GM23338 (cell line): ENCODE measurements around the gene SRPK2. TPM values are rescaled to one million over a fixed set of nuclear protein-coding genes. Genes with fewer than 3 reads are reported as not detected.
A peak's percentile ranks its signal among the peaks of the same experiment; 100 is the strongest.

Experiments used
- ATAC-seq: fragments of 200-7000 bp; cut with Tn5 transposase; 3 replicates; pipeline ENCODE4 v1.9.1; 2020
- DNase-seq: peaks from one replicate; pipeline ENCODE4 v3.0.0-alpha.2; 2015; ENCODE audit warnings: low spot score
- H2AFZ ChIP-seq: fragments of 200-600 bp; sonication (generic); 2 replicates; pipeline ENCODE4 v1.8.0; 2016; ENCODE audit warnings: antibody characterized with exemption, mild to moderate bottlenecking, moderate library complexity
- H3F3A ChIP-seq: fragments of 200-600 bp; sonication (generic); replicated peaks from 2 replicates; pipeline ENCODE4 v1.8.0; 2017; ENCODE audit warnings: antibody characterized with exemption, mixed run types, low read depth
- H3K27ac ChIP-seq: fragments of 200-600 bp; sonication (generic); 2 replicates; pipeline ENCODE4 v1.6.1; 2016; ENCODE audit warnings: low read depth
- H3K27me3 ChIP-seq: fragments of 200-600 bp; sonication (generic); 2 replicates; pipeline ENCODE4 v1.8.0; 2016; ENCODE audit warnings: mild to moderate bottlenecking, mixed run types, moderate library complexity; ENCODE audit not compliant: insufficient read depth
- H3K36me3 ChIP-seq: fragments of 200-600 bp; sonication (generic); 2 replicates; pipeline ENCODE4 v1.8.0; 2016; ENCODE audit warnings: mild to moderate bottlenecking; ENCODE audit not compliant: insufficient read depth
- H3K4me1 ChIP-seq: fragments of 200-600 bp; sonication (generic); 2 replicates; pipeline ENCODE4 v1.8.0; 2016; ENCODE audit warnings: mild to moderate bottlenecking, moderate library complexity; ENCODE audit not compliant: insufficient read depth
- H3K4me2 ChIP-seq: fragments of 200-600 bp; sonication (generic); 2 replicates; pipeline ENCODE4 v1.7.1; 2017; ENCODE audit warnings: mixed run types
- H3K4me3 ChIP-seq: fragments of 200-600 bp; sonication (generic); 2 replicates; pipeline ENCODE4 v1.6.1; 2016; ENCODE audit warnings: mixed run types
- H3K79me2 ChIP-seq: fragments of 200-600 bp; sonication (generic); replicated peaks from 2 replicates; pipeline ENCODE4 v1.8.0; 2017; ENCODE audit warnings: mild to moderate bottlenecking; ENCODE audit not compliant: insufficient read depth
- H3K9me2 ChIP-seq: fragments of 200-600 bp; sonication (generic); 2 replicates; pipeline ENCODE4 v1.8.0; 2017; ENCODE audit not compliant: insufficient read depth
- H4K20me1 ChIP-seq: fragments of 200-600 bp; sonication (generic); replicated peaks from 2 replicates; pipeline ENCODE4 v1.8.0; 2017; ENCODE audit warnings: mild to moderate bottlenecking; ENCODE audit not compliant: insufficient read depth
- H3K27ac Mint-ChIP-seq: 2 replicates; pipeline ENCODE4 v1.8.0; 2020; ENCODE audit warnings: inconsistent platforms, mild to moderate bottlenecking, moderate library complexity, mixed read lengths
- H3K27me3 Mint-ChIP-seq: 3 replicates; pipeline ENCODE4 v1.8.0; 2022; ENCODE audit warnings: low read depth, mild to moderate bottlenecking, moderate library complexity, mixed read lengths, inconsistent platforms; ENCODE audit not compliant: insufficient read depth, poor library complexity
- H3K36me3 Mint-ChIP-seq: 3 replicates; pipeline ENCODE4 v1.8.0; 2021; ENCODE audit warnings: low read depth, mild to moderate bottlenecking, inconsistent platforms, moderate library complexity, mixed read lengths
- H3K4me1 Mint-ChIP-seq: 3 replicates; pipeline ENCODE4 v1.8.0; 2020; ENCODE audit warnings: mild to moderate bottlenecking, inconsistent platforms, mixed read lengths
- H3K4me3 Mint-ChIP-seq: 3 replicates; pipeline ENCODE4 v1.8.0; 2021; ENCODE audit warnings: moderate library complexity, mild to moderate bottlenecking, inconsistent platforms, mixed read lengths
- H3K9me3 Mint-ChIP-seq: 3 replicates; pipeline ENCODE4 v1.8.0; 2020; ENCODE audit warnings: moderate library complexity, mild to moderate bottlenecking, inconsistent platforms, mixed read lengths
- CREB1 ChIP-seq: fragments of 250-450 bp; sonication (Bioruptor Pico); IDR thresholded peaks from 2 replicates; pipeline ENCODE4 v1.5.0; 2020; ENCODE audit warnings: low read depth, mild to moderate bottlenecking, moderate library complexity
- EZH2 ChIP-seq: fragments of 200-600 bp; sonication (generic); IDR thresholded peaks from one replicate; pipeline ENCODE4 v1.8.0; 2017; ENCODE audit warnings: antibody characterized with exemption, mild to moderate bottlenecking, low read depth; ENCODE audit not compliant: unreplicated experiment
- JUNB ChIP-seq: IDR thresholded peaks from one replicate; pipeline ENCODE4 v1.6.1; 2016; ENCODE audit warnings: antibody characterized with exemption; ENCODE audit not compliant: unreplicated experiment
- POLR2AphosphoS5 ChIP-seq: IDR thresholded peaks from 2 replicates; pipeline ENCODE4 v1.6.1; 2016; ENCODE audit warnings: antibody characterized with exemption, low read depth
- REST ChIP-seq: IDR thresholded peaks from one replicate; pipeline ENCODE4 v1.6.1; 2018; ENCODE audit warnings: antibody characterized with exemption; ENCODE audit not compliant: unreplicated experiment
- STAT1 ChIP-seq: IDR thresholded peaks from one replicate; pipeline ENCODE4 v1.6.1; 2016; ENCODE audit warnings: antibody characterized with exemption; ENCODE audit not compliant: unreplicated experiment
- ZNF114 ChIP-seq: fragments of 250-450 bp; sonication (Bioruptor Pico); IDR thresholded peaks from 2 replicates; pipeline ENCODE4 v1.5.0; 2020; ENCODE audit warnings: mild to moderate bottlenecking, moderate library complexity
- ZNF331 ChIP-seq: fragments of 250-450 bp; sonication (Bioruptor Pico); IDR thresholded peaks from 2 replicates; pipeline ENCODE4 v1.5.0; 2020; ENCODE audit warnings: low read depth, mild to moderate bottlenecking, moderate library complexity
- polyA plus RNA-seq: library from polyadenylated mRNA; unstranded; fragments of >200 nt; fragmentation: Nextera tagmentation; extraction: Ambion mirVana; gene quantifications from 2 replicates; pipeline ENCODE4 v1.2.1, GENCODE V29; 2016
- total RNA-seq: library from RNA; depleted of rRNA; stranded (reverse); fragments of >200 nt; shearing (Covaris generic); gene quantifications from 2 replicates; pipeline ENCODE4 v1.2.3, GENCODE V29; 2014
- TF ChIP-seq, protein P1 (sequence below), 2 experiments: fragments of 200-600 bp in 1 of 2; sonication (generic) in 1 of 2; conservative IDR thresholded peaks; 2 replicates each; pipeline versions ENCODE4 v1.5.1 to v1.6.1; 2016 to 2017; ENCODE audit warnings: antibody characterized with exemption in 2 of 2, low read depth in 2 of 2, mild to moderate bottlenecking in 2 of 2, moderate library complexity in 1 of 2
- TF ChIP-seq, protein P2 (sequence below): IDR thresholded peaks from 2 replicates; pipeline ENCODE4 v1.6.1; 2016; ENCODE audit warnings: antibody characterized with exemption

SRPK2 gene
- total and polyA plus RNA-seq, 2 experiments from 2014 or later: 66.3 to 91.5 TPM

DNA sequence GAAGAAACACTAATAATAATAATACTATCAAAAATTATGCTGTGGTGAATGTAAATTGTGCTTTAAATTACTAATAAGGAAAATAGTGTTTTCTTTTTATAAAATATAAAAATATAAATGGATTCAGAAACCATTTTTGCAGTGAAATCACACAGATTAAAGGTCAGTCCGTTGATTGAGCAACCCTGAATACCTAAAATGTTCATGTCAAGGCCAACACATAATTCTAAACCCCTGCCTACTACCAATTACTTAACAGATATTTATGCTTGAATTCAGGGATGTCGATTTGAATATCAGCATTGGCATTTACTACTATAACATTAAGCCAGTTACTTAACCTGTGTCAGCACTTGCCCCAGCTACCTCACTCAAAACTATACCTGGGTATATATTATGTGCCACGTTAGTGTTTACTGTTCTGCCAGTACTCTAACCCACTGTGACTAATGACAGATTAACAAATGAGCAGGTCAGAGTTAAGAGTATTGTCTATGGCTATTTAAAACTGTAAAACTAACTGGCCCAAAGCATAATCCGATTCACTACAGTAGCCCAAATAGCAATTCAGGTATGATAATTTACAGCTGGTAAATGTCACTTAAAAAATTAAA lies 209.7 kb downstream of the SRPK2 start:
- H3K27ac Mint-ChIP-seq: no peak overlapping the region
- H3K79me2 ChIP-seq: peaks cover 16% of the 10 kb centered on the region
- ATAC-seq (no peak), DNase-seq (no peak)
- H3K4me1 ChIP-seq: peaks cover 13% of the 10 kb centered on the region
- no peaks in the 10 kb centered on the region for H3F3A ChIP-seq
- H3K27me3 Mint-ChIP-seq: peaks cover 2% of the 10 kb centered on the region
- peaks cover 6% of the 10 kb centered on the region for H3K9me3 Mint-ChIP-seq
- H2AFZ ChIP-seq: no peak overlapping the region
- peaks cover 10% of the 10 kb centered on the region; the same call in 2 of the 3 replicates for H3K4me1 Mint-ChIP-seq
- H3K4me3 Mint-ChIP-seq: no peak overlapping the region
- H3K27ac ChIP-seq: no peak overlapping the region
- H3K27me3 ChIP-seq: no peaks in the 10 kb centered on the region
- H3K36me3 Mint-ChIP-seq: no peaks in the 10 kb centered on the region; the same call in 2 of the 3 replicates
- H3K36me3 ChIP-seq: no peaks in the 10 kb centered on the region
- TF ChIP-seq JUNB: no peak
- TF ChIP-seq POLR2AphosphoS5: no peak
- no peak for TF ChIP-seq ZNF331 (CRISPR knock-in tag)
- H3K9me2 ChIP-seq: no peaks in the 10 kb centered on the region
- no peak overlapping the region for H3K4me2 ChIP-seq
- H4K20me1 ChIP-seq: no peaks in the 10 kb centered on the region
- H3K4me3 ChIP-seq: no peak overlapping the region

DNA sequence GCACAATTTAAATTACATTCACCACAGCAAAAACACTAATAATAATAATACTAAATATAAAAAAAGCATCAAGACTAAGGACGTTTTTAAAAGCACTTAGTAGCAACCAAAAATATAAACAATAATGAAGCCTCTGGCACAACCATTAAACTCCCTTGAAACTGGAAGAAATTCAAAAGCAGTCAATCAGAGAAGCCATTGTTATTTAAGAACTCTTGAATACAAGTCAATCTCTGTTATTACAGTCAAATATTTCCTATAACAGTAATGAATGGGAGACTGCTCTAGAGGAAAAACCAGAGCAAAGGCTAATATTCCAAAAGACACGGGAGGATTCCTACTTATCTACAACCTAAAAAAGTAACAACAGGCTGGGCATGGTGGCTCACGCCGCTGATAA lies 210.5 kb downstream of the SRPK2 start:
- no peaks in the 10 kb centered on the region for H3K9me2 ChIP-seq
- no peaks in the 10 kb centered on the region for H3K27me3 ChIP-seq
- ATAC-seq (no peak), DNase-seq (no peak)
- peaks cover 13% of the 10 kb centered on the region for H3K4me1 ChIP-seq
- peaks cover 2% of the 10 kb centered on the region for H3K27me3 Mint-ChIP-seq
- no peaks in the 10 kb centered on the region for H3F3A ChIP-seq
- H3K36me3 ChIP-seq: no peaks in the 10 kb centered on the region
- peaks cover 10% of the 10 kb centered on the region; the same call in 2 of the 3 replicates for H3K4me1 Mint-ChIP-seq
- H3K79me2 ChIP-seq: peaks cover 24% of the 10 kb centered on the region
- H2AFZ ChIP-seq: no peak overlapping the region
- no peaks in the 10 kb centered on the region; the same call in 2 of the 3 replicates for H3K36me3 Mint-ChIP-seq
- H3K4me2 ChIP-seq: peak overlapping the region; percentile 6; the same call in 1 of the 2 replicates
- no peak overlapping the region for H3K4me3 Mint-ChIP-seq
- no peak overlapping the region for H3K4me3 ChIP-seq
- H3K27ac ChIP-seq: no peak overlapping the region
- no peak overlapping the region for H3K27ac Mint-ChIP-seq
- 0 out of 2 replicates have a peak, but pooled peaks cover 3% of the 10 kb centered on the region for H4K20me1 ChIP-seq
- H3K9me3 Mint-ChIP-seq: peaks cover 6% of the 10 kb centered on the region
- TF ChIP-seq REST: no peak
- TF ChIP-seq CREB1 (CRISPR knock-in tag): no peak
- TF ChIP-seq JUNB: no peak
- no peak for TF ChIP-seq STAT1
- TF ChIP-seq, protein P1, sequence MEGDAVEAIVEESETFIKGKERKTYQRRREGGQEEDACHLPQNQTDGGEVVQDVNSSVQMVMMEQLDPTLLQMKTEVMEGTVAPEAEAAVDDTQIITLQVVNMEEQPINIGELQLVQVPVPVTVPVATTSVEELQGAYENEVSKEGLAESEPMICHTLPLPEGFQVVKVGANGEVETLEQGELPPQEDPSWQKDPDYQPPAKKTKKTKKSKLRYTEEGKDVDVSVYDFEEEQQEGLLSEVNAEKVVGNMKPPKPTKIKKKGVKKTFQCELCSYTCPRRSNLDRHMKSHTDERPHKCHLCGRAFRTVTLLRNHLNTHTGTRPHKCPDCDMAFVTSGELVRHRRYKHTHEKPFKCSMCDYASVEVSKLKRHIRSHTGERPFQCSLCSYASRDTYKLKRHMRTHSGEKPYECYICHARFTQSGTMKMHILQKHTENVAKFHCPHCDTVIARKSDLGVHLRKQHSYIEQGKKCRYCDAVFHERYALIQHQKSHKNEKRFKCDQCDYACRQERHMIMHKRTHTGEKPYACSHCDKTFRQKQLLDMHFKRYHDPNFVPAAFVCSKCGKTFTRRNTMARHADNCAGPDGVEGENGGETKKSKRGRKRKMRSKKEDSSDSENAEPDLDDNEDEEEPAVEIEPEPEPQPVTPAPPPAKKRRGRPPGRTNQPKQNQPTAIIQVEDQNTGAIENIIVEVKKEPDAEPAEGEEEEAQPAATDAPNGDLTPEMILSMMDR (conservative IDR thresholded peaks at IDR 0.05; ENCODE audit: low read depth in 2 of 2): no peak
- TF ChIP-seq EZH2: no peak
- TF ChIP-seq, protein P2, sequence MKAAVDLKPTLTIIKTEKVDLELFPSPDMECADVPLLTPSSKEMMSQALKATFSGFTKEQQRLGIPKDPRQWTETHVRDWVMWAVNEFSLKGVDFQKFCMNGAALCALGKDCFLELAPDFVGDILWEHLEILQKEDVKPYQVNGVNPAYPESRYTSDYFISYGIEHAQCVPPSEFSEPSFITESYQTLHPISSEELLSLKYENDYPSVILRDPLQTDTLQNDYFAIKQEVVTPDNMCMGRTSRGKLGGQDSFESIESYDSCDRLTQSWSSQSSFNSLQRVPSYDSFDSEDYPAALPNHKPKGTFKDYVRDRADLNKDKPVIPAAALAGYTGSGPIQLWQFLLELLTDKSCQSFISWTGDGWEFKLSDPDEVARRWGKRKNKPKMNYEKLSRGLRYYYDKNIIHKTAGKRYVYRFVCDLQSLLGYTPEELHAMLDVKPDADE: no peak
- TF ChIP-seq ZNF114 (CRISPR knock-in tag): no peak
- TF ChIP-seq ZNF331 (CRISPR knock-in tag): no peak
